IPS DF 6.9 (cell line): ENCODE measurements around the gene MACO1.

Source experiments
- DNase-seq: peaks from one replicate; pipeline ENCODE4 v3.0.0-alpha.2; 2013; ENCODE audit warnings: low read depth, low spot score
- H3K27ac ChIP-seq: one replicate; pipeline ENCODE4 v1.5.1; 2013; ENCODE audit warnings: low read length, control low read depth
- H3K27me3 ChIP-seq: 2 replicates; pipeline ENCODE4 v1.6.1; 2013; ENCODE audit warnings: mild to moderate bottlenecking, low read length; ENCODE audit not compliant: control insufficient read depth, insufficient read depth
- H3K36me3 ChIP-seq: 2 replicates; pipeline ENCODE4 v1.6.1; 2013; ENCODE audit warnings: low read length; ENCODE audit not compliant: control insufficient read depth, insufficient read depth
- H3K4me1 ChIP-seq: 2 replicates; pipeline ENCODE4 v1.6.1; 2013; ENCODE audit warnings: low read length; ENCODE audit not compliant: control insufficient read depth, insufficient read depth
- H3K4me3 ChIP-seq: 2 replicates; pipeline ENCODE4 v1.5.1; 2013; ENCODE audit warnings: mild to moderate bottlenecking, low read length
- H3K9me3 ChIP-seq: 2 replicates; pipeline ENCODE4 v1.6.1; 2013; ENCODE audit warnings: low read length, inconsistent platforms; ENCODE audit not compliant: control insufficient read depth, insufficient read depth
- WGBS: extraction: QIAGEN DNeasy Blood & Tissue Kit; methylation state at CpG from one replicate; pipeline ENCODE4 v1.1.7; 2013; ENCODE audit warnings: mixed read lengths, missing lambda C conversion rate; ENCODE audit not compliant: insufficient read length, insufficient coverage; 5-methylcytosine and 5-hydroxymethylcytosine counted together

The MACO1 gene

DNA sequence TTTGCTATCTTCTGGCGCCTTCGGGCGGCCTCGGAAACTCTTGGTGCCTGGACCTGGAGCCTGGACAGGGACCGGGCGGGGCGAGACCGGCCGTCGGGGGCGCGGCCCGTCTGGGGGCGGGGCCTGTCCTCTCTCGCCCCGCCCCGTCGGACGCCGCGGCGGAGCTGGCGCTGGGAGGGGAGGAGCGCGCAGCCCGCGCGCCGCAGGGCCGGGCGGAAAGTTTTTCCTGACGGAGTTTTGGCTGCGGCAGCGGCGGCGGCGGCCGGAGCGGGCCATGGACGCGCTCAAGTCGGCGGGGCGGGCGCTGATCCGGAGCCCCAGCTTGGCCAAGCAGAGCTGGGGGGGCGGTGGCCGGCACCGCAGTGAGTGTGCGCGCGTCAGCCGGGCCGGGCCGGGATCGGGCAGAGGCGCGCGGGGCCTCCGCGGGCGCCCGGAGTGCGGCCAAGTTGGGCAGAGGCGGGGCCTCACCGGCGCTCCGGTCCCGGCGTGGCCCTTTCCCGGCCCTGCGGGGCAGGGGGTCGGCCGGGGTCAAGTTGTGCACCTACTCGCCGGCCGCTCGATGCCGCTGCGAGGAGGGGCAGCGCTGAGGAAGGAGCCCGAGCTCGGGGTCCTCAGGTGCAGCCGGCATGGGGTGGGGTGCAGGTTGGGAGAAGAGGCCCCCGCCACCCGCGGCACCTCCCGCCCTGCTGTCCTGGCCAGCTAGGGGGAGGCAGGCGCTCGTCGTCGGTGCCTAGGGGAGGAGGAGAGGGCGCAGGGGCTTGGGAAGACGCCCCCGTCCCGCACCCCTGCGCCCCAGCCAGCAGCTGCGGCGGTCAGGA is 112.9 kb downstream of the MACO1 start, which contains the start of gene LDLRAP1:
Gene LDLRAP1, plus strand, starts transcription at position 182 of the 818 bp plus-strand sequence. Its CDS starts 93 bp downstream, at position 275.
- no peak for DNase-seq
- peak within 1 kb of the TSS; percentile 88 for H3K4me3 ChIP-seq
- no CpG with 5 or more reads among the region's 99 CpGs for WGBS
- no peaks in the 10 kb centered on the region for H3K9me3 ChIP-seq
- peaks cover 4% of the 10 kb centered on the region; the same call in 1 of the 2 replicates for H3K4me1 ChIP-seq
- H3K36me3 ChIP-seq: no peaks in the 10 kb centered on the region
- no peak within 1 kb of the TSS for H3K27ac ChIP-seq
- H3K27me3 ChIP-seq: 0 out of 2 replicates have a peak, but pooled peaks cover 1% of the 10 kb centered on the region

DNA sequence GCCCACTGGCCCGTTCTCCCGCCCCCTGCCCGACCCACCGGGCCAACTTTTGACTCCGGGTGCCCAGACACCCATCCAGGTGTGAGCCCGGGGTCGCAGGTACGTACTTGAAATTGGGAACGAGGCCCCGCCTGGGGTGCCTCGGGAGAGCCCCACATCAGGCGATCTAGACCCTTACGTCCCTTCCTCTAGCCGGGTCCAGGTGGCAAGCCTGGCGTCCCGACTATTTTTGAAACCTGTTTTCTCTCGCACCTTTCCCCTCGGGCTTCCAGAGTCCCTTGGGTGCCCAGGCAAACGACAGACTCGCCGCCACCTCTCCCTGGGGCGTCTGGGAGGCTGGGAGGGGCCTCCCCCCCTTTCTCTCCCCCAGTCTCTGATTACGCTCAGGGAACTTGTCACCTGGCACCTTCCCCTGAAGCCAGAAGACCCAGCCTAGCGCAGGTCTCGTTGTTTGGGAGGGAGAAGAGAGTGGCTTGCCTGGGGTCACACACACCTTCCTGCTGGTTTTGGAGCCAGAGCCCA is 113.6 kb downstream of the MACO1 start:
- no CpG with 5 or more reads among the region's 25 CpGs for WGBS
- no peaks in the 10 kb centered on the region; the same call in 1 of the 2 replicates for H3K36me3 ChIP-seq
- peak overlapping the region; percentile 88 for H3K4me3 ChIP-seq
- 0 out of 2 replicates have a peak, but pooled peaks cover 1% of the 10 kb centered on the region for H3K27me3 ChIP-seq
- H3K9me3 ChIP-seq: no peaks in the 10 kb centered on the region
- no peak for DNase-seq
- H3K4me1 ChIP-seq: peaks cover 4% of the 10 kb centered on the region; the same call in 1 of the 2 replicates
- H3K27ac ChIP-seq: no peak overlapping the region

DNA sequence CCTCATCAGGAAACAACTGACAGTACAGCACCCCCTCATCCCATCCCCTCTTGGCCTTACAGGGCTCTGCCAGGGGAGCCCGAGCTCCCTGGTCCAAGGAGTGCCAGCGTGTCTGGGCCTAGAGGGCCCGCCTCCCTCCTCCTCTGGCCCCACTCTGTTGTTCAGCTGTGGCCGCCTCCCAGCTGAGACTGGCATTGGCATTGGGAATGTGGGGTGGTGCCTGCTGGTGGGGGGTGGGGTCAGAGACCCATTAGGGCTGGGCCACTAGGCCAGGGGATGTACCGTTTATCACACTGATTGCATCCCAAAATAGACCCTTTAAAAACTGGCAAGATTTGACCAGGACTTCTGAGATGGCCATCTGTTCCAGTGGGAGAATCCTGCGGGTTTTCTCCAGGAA is 114.1 kb downstream of the MACO1 start:
- no peak overlapping the region for H3K4me3 ChIP-seq
- peaks cover 5% of the 10 kb centered on the region; the same call in 1 of the 2 replicates for H3K4me1 ChIP-seq
- H3K36me3 ChIP-seq: no peaks in the 10 kb centered on the region; the same call in 1 of the 2 replicates
- DNase-seq: no peak
- WGBS: no CpG with 5 or more reads among the region's 6 CpGs
- no peaks in the 10 kb centered on the region for H3K9me3 ChIP-seq
- no peak overlapping the region for H3K27ac ChIP-seq
- H3K27me3 ChIP-seq: 0 out of 2 replicates have a peak, but pooled peaks cover 1% of the 10 kb centered on the region

DNA sequence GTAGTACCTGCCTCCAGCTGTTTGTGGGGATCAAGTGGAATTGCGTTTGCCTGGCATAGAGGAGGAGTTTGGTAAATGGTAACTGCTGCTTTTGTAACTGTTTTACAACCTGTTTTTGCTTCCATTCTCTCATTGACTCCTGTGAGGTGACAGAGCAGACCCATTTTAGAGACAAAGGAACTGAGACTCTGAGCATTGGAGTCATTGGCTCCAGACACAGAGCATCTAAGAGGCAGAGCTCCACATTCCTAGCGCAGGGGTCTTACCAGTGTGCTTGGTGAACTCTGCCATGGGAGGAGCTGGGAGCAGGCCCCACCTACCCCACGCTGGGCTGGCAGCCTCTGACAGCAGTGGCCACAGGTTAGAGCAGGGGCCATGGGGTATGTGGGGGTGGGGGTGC is 115.1 kb downstream of the MACO1 start:
- Histone ChIP-seq H3K4me1 (peaks cover 6% of the 10 kb centered on the region; the same call in 1 of the 2 replicates), H3K9me3 (no peaks in the 10 kb centered on the region), H3K27ac (no peak overlapping the region), H3K4me3 (no peak overlapping the region), H3K27me3 (0 out of 2 replicates have a peak, but pooled peaks cover 1% of the 10 kb centered on the region), H3K36me3 (no peaks in the 10 kb centered on the region; the same call in 1 of the 2 replicates)
- no peak for DNase-seq
- no CpG with 5 or more reads among the region's 3 CpGs for WGBS

DNA sequence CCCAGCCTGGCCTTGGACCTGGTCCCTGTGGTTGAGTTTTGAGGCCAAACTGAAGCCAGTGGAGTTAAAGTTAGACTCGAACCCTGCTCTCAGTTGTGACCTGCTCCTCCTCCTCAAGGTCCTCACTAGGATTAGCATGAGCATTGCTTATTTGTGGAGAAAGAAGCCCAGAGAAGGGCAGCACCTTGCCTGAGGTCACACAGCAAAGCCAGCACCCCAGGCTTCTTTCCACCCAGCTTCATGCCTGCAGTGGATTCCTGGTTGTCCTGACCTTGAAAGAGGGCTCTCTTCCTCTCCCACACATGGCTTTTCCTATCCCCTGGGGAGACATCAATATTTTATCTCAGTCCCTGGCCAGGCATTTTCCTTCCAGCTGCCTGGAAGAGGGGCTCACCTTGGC is 115.5 kb downstream of the MACO1 start:
- DNase-seq: no peak
- H3K36me3 ChIP-seq: no peaks in the 10 kb centered on the region; the same call in 1 of the 2 replicates
- no peak overlapping the region for H3K4me3 ChIP-seq
- no peaks in the 10 kb centered on the region for H3K9me3 ChIP-seq
- no peak overlapping the region for H3K27ac ChIP-seq
- peaks cover 6% of the 10 kb centered on the region; the same call in 1 of the 2 replicates for H3K4me1 ChIP-seq
- no CpG with 5 or more reads among the region's 1 CpG for WGBS
- 0 out of 2 replicates have a peak, but pooled peaks cover 1% of the 10 kb centered on the region for H3K27me3 ChIP-seq

DNA sequence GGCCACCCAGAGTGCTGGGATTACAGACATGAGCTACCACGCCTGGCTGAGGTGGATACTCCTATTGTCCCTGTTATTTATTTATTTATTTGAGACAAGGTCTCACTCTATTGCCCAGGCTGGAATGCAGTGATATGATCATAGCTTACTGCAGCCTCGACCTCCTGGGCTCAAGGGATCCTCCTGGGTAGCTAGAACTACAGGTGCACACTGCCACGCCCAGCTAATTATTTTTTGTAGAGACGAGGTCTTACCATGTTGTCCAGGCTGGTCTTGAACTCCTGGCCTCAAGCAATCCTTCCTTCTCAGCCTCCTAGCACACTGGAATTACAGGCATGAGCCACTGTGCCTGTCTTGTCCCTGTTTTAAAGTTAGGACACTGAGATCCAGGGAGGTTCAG is 117.9 kb downstream of the MACO1 start:
- Histone ChIP-seq H3K36me3 (no peaks in the 10 kb centered on the region; the same call in 1 of the 2 replicates), H3K9me3 (no peaks in the 10 kb centered on the region), H3K27me3 (no peaks in the 10 kb centered on the region), H3K4me1 (peaks cover 6% of the 10 kb centered on the region; the same call in 1 of the 2 replicates), H3K4me3 (no peak overlapping the region), H3K27ac (no peak overlapping the region)
- WGBS: no CpG with 5 or more reads among the region's 4 CpGs
- no peak for DNase-seq

DNA sequence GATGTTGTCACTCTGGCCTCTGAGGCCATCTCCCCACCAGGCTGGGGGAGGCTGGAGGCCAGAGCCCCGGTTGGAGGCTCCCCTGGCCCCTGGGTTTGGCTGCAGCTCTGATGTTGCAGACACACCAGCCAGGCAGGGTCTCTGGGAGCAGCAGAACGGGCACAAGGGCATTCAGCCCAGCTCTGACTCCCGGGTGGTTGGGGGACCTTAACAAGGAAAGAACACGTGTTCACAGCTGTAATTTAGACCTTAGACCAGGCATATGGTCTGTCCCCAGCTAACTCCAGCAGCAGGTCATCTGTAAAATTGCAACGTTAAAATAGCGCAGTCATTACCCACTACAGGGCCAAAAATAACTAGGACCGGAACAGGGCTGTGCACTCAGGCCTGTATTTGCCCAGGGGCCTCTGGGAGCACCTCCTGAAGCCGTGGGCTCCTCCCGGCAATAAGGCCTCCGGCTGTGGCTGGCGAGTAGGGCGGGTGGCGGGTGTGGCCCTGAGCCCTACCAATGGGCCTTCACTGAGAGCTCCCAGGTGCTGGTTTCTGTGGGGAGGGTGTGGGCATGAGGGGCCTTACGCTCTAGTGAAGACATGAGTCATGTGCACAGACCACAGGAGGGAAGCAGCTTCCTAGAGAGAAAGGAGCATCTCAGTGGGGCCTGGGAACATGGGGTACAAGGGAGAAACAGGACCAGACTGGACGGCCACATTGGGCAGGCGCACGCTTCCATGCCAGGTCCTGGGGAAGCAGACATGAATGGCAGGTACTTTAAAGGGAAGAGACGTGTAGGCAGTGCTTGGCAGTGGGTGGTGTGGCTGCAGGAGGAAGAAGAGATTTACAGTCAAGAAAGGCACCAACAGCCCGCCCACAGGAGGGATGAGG is 118.8 kb downstream of the MACO1 start:
- H3K27ac ChIP-seq: no peak overlapping the region
- H3K27me3 ChIP-seq: no peaks in the 10 kb centered on the region
- H3K4me1 ChIP-seq: peaks cover 4% of the 10 kb centered on the region; the same call in 1 of the 2 replicates
- H3K36me3 ChIP-seq: no peaks in the 10 kb centered on the region; the same call in 1 of the 2 replicates
- WGBS: no CpG with 5 or more reads among the region's 19 CpGs
- H3K4me3 ChIP-seq: no peak overlapping the region; the same call in 1 of the 2 replicates
- no peaks in the 10 kb centered on the region for H3K9me3 ChIP-seq
- DNase-seq: no peak
